WERI-Rb-1 (cell line): ENCODE results near the gene TKTL2.
A peak's percentile ranks its signal among the peaks of the same experiment; 100 is the strongest.

Source experiments
- DNase-seq: peaks from one replicate; pipeline ENCODE4 v3.0.0-alpha.2; 2020
- H3K27ac ChIP-seq: fragments of 250-450 bp; sonication (Bioruptor Pico); 2 replicates; pipeline ENCODE4 v1.5.1; 2020; ENCODE audit warnings: mild to moderate bottlenecking, moderate library complexity
- H3K27me3 ChIP-seq: fragments of 250-450 bp; sonication (Bioruptor Pico); 2 replicates; pipeline ENCODE4 v1.5.1; 2021; ENCODE audit warnings: mild to moderate bottlenecking, low read depth, moderate library complexity; ENCODE audit not compliant: insufficient read depth, severe bottlenecking
- H3K36me3 ChIP-seq: fragments of 250-450 bp; sonication (Bioruptor Pico); 2 replicates; pipeline ENCODE4 v1.5.1; 2020; ENCODE audit warnings: mild to moderate bottlenecking, moderate library complexity
- H3K4me3 ChIP-seq: 2 replicates; pipeline ENCODE4 v1.5.1; 2011; ENCODE audit warnings: low read depth, mild to moderate bottlenecking, control low read depth, low read length
- H3K9me3 ChIP-seq: fragments of 250-450 bp; sonication (Bioruptor Pico); 2 replicates; pipeline ENCODE4 v1.5.1; 2021; ENCODE audit warnings: mild to moderate bottlenecking, moderate library complexity; ENCODE audit not compliant: severe bottlenecking
- TF ChIP-seq, protein P1 (sequence below): IDR thresholded peaks from 2 replicates; pipeline ENCODE4 v1.5.1; 2011; ENCODE audit warnings: low read depth, mild to moderate bottlenecking, control low read depth, inconsistent platforms, low read length

Gene TKTL2, protein sequence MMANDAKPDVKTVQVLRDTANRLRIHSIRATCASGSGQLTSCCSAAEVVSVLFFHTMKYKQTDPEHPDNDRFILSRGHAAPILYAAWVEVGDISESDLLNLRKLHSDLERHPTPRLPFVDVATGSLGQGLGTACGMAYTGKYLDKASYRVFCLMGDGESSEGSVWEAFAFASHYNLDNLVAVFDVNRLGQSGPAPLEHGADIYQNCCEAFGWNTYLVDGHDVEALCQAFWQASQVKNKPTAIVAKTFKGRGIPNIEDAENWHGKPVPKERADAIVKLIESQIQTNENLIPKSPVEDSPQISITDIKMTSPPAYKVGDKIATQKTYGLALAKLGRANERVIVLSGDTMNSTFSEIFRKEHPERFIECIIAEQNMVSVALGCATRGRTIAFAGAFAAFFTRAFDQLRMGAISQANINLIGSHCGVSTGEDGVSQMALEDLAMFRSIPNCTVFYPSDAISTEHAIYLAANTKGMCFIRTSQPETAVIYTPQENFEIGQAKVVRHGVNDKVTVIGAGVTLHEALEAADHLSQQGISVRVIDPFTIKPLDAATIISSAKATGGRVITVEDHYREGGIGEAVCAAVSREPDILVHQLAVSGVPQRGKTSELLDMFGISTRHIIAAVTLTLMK

DNA sequence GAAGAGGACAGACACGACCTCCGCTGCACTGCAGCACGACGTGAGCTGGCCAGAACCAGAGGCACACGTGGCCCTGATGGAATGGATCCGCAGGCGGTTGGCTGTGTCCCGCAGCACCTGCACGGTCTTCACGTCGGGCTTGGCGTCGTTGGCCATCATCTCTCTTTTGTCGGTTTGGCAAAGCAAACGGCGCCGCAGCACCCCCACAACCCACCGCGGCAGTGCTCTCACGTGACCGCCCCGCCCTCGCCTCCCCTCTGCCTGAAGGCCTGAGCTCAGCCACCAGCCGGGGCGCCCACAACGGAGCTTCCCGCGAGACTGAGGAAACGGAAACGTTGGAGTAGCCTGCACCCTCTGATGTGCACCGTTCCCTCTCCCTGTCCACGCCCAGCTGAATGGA is at the start of gene TKTL2:
TKTL2 (minus strand) TSS at position 179 of the 400 bp plus-strand sequence; CDS start at position 159, 20 bp downstream.
- TF ChIP-seq, protein P1, sequence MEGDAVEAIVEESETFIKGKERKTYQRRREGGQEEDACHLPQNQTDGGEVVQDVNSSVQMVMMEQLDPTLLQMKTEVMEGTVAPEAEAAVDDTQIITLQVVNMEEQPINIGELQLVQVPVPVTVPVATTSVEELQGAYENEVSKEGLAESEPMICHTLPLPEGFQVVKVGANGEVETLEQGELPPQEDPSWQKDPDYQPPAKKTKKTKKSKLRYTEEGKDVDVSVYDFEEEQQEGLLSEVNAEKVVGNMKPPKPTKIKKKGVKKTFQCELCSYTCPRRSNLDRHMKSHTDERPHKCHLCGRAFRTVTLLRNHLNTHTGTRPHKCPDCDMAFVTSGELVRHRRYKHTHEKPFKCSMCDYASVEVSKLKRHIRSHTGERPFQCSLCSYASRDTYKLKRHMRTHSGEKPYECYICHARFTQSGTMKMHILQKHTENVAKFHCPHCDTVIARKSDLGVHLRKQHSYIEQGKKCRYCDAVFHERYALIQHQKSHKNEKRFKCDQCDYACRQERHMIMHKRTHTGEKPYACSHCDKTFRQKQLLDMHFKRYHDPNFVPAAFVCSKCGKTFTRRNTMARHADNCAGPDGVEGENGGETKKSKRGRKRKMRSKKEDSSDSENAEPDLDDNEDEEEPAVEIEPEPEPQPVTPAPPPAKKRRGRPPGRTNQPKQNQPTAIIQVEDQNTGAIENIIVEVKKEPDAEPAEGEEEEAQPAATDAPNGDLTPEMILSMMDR = no peak
- Histone ChIP-seq H3K27ac (no peak within 1 kb of the TSS), H3K27me3 (no peaks in the 10 kb centered on the region), H3K36me3 (no peaks in the 10 kb centered on the region), H3K4me3 (no peak within 1 kb of the TSS), H3K9me3 (no peaks in the 10 kb centered on the region)
- DNase-seq = no peak

DNA sequence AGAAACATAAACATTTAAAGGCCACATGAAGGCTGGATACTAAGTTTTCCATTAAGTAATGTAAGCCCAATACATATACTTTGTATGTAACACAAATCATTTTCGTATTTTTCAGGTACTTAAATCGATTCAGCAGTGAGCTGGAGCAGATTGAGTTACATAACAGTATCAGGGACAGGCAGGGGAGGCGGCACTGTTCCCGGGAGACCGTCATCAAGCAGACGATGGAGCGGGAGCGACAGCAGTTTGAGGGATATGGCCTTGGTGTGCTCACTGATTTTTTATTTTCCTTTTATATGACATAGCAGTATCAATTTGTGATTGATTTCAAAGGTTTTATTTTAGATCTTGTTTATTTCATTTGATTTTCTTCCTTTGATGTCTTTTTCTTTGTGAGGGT is 41.6 kb upstream of the TKTL2 start:
- Histone ChIP-seq H3K4me3 (no peak overlapping the region), H3K27me3 (no peaks in the 10 kb centered on the region), H3K36me3 (peaks cover 78% of the 10 kb centered on the region), H3K9me3 (no peaks in the 10 kb centered on the region), H3K27ac (no peak overlapping the region)
- no peak for DNase-seq
- TF ChIP-seq, protein P1 = no peak

DNA sequence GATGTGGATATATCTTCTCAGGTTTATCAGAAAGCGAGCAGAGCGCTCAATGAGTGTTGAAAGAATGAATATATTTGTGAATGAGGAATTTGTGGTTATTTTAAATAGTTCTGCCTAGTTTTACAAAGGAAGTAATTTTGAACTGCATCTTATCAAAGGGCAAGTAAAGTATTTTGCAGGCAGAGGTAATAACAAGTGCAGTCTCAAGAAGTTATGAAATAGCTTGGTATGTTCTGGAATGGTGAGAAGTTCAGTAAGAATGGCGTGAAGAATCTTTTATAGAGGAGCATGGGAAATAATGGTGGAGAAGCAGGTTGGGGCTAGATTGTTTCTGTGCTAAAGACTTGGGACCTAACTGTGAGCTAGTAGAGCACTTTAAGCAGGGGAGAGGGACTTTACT is 31.8 kb upstream of the TKTL2 start:
- TF ChIP-seq, protein P1 = no peak

DNA sequence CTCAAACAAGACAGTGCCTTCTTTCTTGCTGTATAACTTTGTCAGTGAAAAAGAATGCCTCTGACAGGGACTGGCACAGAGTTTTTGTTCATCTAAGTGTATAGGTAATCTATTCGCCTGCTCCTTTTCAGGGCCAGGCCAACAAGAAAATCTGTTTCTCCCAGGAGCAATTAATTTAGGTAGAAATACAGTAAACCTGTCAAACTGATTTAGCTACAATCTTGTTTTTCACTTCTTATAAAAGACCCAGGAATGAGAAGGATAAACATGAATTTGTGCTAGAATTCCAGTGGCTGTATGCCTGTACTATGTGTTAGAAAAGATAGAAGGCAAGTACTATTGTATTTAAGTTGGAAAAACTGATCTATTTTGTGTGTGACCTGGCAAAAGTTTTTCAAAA is 27.0 kb upstream of the TKTL2 start:
- H3K27me3 ChIP-seq = no peaks in the 10 kb centered on the region
- TF ChIP-seq, protein P1 = no peak
- no peak overlapping the region for H3K27ac ChIP-seq
- no peak overlapping the region for H3K4me3 ChIP-seq
- H3K9me3 ChIP-seq = no peaks in the 10 kb centered on the region
- H3K36me3 ChIP-seq = peaks cover 11% of the 10 kb centered on the region
- no peak for DNase-seq

More for the DNA sequence above, 31.8 kb upstream of the TKTL2 start:
- Histone ChIP-seq H3K27ac (no peak overlapping the region), H3K27me3 (no peaks in the 10 kb centered on the region), H3K36me3 (peaks cover 35% of the 10 kb centered on the region), H3K9me3 (no peaks in the 10 kb centered on the region), H3K4me3 (no peak overlapping the region)
- no peak for DNase-seq

DNA sequence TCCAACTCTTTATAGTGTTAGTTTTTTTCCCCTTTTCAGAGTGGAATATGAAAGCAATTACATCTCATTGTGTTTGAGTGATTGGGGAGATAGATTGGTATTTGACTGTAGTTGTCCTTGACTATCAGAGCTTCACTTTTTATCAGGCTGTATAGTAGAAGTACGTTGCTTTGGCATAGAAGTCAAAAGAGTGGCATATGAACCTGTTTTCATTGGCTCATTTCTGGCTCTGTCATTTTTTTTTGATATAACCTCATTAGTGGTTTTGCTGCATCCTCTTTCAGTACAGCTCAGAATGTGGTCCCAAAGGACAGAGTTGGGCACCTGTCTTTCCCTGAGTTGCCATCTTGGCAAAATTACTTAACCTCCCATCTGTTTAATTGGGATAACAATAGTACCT is 22.3 kb upstream of the TKTL2 start:
- DNase-seq = no peak
- TF ChIP-seq, protein P1 = no peak
- Histone ChIP-seq H3K4me3 (peak overlapping the region; percentile 95), H3K27me3 (no peaks in the 10 kb centered on the region), H3K27ac (no peak overlapping the region), H3K9me3 (no peaks in the 10 kb centered on the region), H3K36me3 (peaks cover 14% of the 10 kb centered on the region)
